Ramos (cell line): Measurements from ENCODE around the gene TMEM145.

Experiments used
- in situ Hi-C: fragments of 300-500 bp; cut with MboI; formaldehyde crosslinking; loops from one replicate; pipeline ENCODE4 v1.14.3; 2022; ENCODE audit warnings: low sequenced_read_pairs; ENCODE audit not compliant: unreplicated experiment

TMEM145 gene

GRCh38 chr19:42276284-42276683 lies 36.8 kb upstream of the TMEM145 start:
- in situ Hi-C loops = no loop called here

GRCh38 chr19:42276821-42277220 lies 36.3 kb upstream of the TMEM145 start:
- in situ Hi-C loops = no loop called here

GRCh38 chr19:42277821-42278451 lies 35.2 kb upstream of the TMEM145 start:
- in situ Hi-C loops = no loop called here

GRCh38 chr19:42278452-42279154 lies 34.5 kb upstream of the TMEM145 start:
- in situ Hi-C loops = no loop called here

GRCh38 chr19:42279155-42279901 lies 33.8 kb upstream of the TMEM145 start:
- in situ Hi-C loops = no loop called here

- in situ Hi-C loops = no loop called here
Measured at GRCh38 chr19:42279902-42280814, 33.0 kb upstream of the TMEM145 start.

- in situ Hi-C loops = no loop called here
Measured at GRCh38 chr19:42280815-42281145, 32.3 kb upstream of the TMEM145 start.

- in situ Hi-C loops = no loop called here
Measured at GRCh38 chr19:42281146-42281826, 31.8 kb upstream of the TMEM145 start.

- in situ Hi-C loops = no loop called here
Measured at GRCh38 chr19:42281827-42282762, 31.0 kb upstream of the TMEM145 start.

GRCh38 chr19:42282819-42283187 lies 30.3 kb upstream of the TMEM145 start:
- in situ Hi-C loops = no loop called here

GRCh38 chr19:42283188-42284065 lies 29.7 kb upstream of the TMEM145 start:
- in situ Hi-C loops = no loop called here

GRCh38 chr19:42284066-42284501 lies 29.0 kb upstream of the TMEM145 start:
- in situ Hi-C loops = no loop called here

- in situ Hi-C loops = loop anchor here (5.0 kb wide), 1 partner anchor 177 kb away; no protein-coding TSS in a partner anchor
Measured at GRCh38 chr19:42284591-42285341, 28.3 kb upstream of the TMEM145 start.

GRCh38 chr19:42285541-42285941 lies 27.6 kb upstream of the TMEM145 start:
- in situ Hi-C loops = loop anchor here (5.0 kb wide), 1 partner anchor 178 kb away; no protein-coding TSS in a partner anchor

- in situ Hi-C loops = loop anchor here (5.0 kb wide), 1 partner anchor 179 kb away; no protein-coding TSS in a partner anchor
Measured at GRCh38 chr19:42285988-42286348, 27.1 kb upstream of the TMEM145 start.

GRCh38 chr19:42286349-42287016 lies 26.6 kb upstream of the TMEM145 start:
- in situ Hi-C loops = loop anchor here (5.0 kb wide), 1 partner anchor 179 kb away; no protein-coding TSS in a partner anchor
